ENCODE measurements around the gene SSTR5.
"Not testable (repeated sequence)": the region's sequence is repeated elsewhere in the genome, so short reads cannot be mapped to it uniquely, and the experiment has no call there.

Gene SSTR5

DNA sequence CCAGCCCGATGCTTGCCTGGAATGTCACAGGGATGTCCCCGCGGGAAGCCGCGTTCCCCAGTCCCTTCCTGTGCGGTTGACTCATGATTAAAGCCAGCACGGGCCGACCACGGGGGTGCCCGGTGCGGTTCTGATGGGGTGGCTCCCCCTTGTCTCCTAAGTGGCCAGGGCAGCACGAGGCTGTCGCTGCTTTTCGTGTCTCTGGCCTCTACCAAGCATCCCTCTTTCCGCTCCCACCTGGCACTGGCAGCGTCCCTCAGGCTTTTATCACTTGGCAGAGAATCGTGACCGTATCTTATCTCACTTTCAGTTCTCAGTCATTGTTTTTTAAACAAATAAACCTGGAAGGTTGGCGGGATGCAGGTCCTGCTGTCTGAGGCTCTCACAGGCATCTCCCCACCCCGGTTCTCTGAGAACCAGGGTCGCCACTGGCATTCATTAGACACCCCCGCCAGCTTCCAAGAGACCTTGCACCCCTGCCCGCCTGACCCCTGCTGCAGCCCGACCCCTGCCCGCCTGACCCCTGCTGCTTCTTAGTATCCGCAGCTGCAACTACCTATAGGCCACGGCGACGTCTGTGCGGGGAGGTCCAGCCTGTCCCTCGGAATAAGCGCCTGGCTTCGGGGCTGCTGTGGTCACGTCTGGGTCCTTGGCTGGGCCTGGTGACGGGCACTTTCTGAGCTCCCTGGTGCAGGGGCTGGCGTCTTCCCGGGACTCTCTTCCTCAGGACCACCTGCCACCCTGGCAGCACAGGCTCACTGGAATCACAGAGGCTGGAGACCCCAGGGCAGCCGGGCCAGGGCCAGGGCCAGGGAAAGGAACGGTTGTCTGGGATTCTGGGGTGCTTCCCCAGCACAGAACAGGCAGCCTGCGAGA lies 16.0 kb downstream of the SSTR5 start:
- Histone ChIP-seq H3K27me3 (ENCODE audit: insufficient read depth, low read length) (peaks cover 5% of the 10 kb centered on the region), H3K9me3 (ENCODE audit: low read length) (peaks cover 20% of the 10 kb centered on the region), H2AFZ (ENCODE audit: low read depth, low read length) (no peak overlapping the region), H3K36me3 (ENCODE audit: insufficient read depth, low read length) (no peaks in the 10 kb centered on the region), H3K4me1 (ENCODE audit: insufficient read depth, low read length) (peaks cover 11% of the 10 kb centered on the region), H3K4me3 (ENCODE audit: low read length) (no peak overlapping the region)

DNA sequence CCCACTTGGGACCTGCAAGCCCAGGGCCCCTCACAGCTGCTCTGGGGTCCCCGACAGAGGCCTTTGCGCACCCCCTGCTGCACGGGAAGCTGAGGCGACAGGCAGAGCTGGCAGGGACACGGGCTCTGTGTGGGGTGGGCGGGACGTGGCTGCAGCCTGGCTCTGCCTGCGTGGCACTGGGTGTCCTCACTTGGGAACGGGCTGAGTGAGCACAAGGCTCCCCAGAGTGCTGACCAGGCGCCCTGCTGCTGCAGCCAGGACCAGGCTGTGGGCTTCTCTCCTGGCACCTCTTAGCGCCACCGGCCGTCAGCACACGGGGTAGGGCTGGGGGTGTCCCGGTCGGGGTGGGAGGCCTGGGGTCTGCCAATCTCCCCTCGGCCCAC lies 16.9 kb downstream of the SSTR5 start:
- H3K4me1 ChIP-seq (ENCODE audit: insufficient read depth, low read length), result peaks cover 11% of the 10 kb centered on the region
- H3K9me3 ChIP-seq (ENCODE audit: low read length), result peaks cover 13% of the 10 kb centered on the region
- no peak overlapping the region for H3K4me3 ChIP-seq (ENCODE audit: low read length)
- H3K36me3 ChIP-seq (ENCODE audit: insufficient read depth, low read length), result no peaks in the 10 kb centered on the region
- no peak overlapping the region for H2AFZ ChIP-seq (ENCODE audit: low read depth, low read length)
- H3K27me3 ChIP-seq (ENCODE audit: insufficient read depth, low read length), result no peaks in the 10 kb centered on the region

- H3K9me3 ChIP-seq (ENCODE audit: low read length), result peaks cover 8% of the 10 kb centered on the region
- no peaks in the 10 kb centered on the region for H3K27me3 ChIP-seq (ENCODE audit: insufficient read depth, low read length)
- no peak overlapping the region for H2AFZ ChIP-seq (ENCODE audit: low read depth, low read length)
- H3K4me1 ChIP-seq (ENCODE audit: insufficient read depth, low read length), result peaks cover 11% of the 10 kb centered on the region
- no peaks in the 10 kb centered on the region for H3K36me3 ChIP-seq (ENCODE audit: insufficient read depth, low read length)
- H3K4me3 ChIP-seq (ENCODE audit: low read length), result no peak overlapping the region
Observed at GRCh38 chr16:1089822-1090619, 17.5 kb downstream of the SSTR5 start.

GRCh38 chr16:1090620-1091587 lies 18.4 kb downstream of the SSTR5 start:
- Histone ChIP-seq H3K27me3 (ENCODE audit: insufficient read depth, low read length) (no peaks in the 10 kb centered on the region), H3K4me1 (ENCODE audit: insufficient read depth, low read length) (peaks cover 11% of the 10 kb centered on the region), H3K36me3 (ENCODE audit: insufficient read depth, low read length) (no peaks in the 10 kb centered on the region), H2AFZ (ENCODE audit: low read depth, low read length) (no peak overlapping the region), H3K4me3 (ENCODE audit: low read length) (no peak overlapping the region), H3K9me3 (ENCODE audit: low read length) (peaks cover 3% of the 10 kb centered on the region)

DNA sequence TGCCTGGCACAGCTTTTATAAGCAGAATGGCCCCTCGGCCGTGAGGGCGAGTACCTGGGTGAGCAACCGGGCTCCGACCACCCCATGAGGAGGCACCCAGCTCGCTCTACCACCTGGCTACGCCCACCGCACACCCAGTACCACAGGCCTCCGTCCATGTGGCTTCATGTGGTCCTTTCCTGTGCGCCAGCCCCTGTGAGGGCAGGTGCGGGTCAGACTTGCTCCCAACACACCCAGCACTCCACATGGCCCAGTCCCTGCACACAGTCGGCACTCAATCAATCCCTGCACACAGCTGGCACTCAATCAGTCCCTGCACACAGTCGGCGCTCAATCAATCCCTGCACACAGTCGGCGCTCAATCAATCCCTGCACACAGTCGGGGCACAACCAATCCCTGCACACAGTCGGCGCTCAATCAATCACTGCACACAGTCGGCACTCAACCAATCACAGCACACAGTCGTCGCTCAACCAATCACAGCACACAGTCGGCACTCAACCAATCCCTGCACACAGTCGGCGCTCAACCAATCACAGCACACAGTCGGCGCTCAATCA lies 19.5 kb downstream of the SSTR5 start:
- Histone ChIP-seq H3K4me3 (ENCODE audit: low read length) (no peak overlapping the region), H3K9me3 (ENCODE audit: low read length) (no peaks in the 10 kb centered on the region), H3K36me3 (ENCODE audit: insufficient read depth, low read length) (no peaks in the 10 kb centered on the region), H3K4me1 (ENCODE audit: insufficient read depth, low read length) (peaks cover 15% of the 10 kb centered on the region), H3K27me3 (ENCODE audit: insufficient read depth, low read length) (no peaks in the 10 kb centered on the region), H2AFZ (ENCODE audit: low read depth, low read length) (no peak overlapping the region)

GRCh38 chr16:1092685-1093283 lies 20.2 kb downstream of the SSTR5 start:
- H3K36me3 ChIP-seq (ENCODE audit: insufficient read depth, low read length); H3K9me3 ChIP-seq (ENCODE audit: low read length); H2AFZ ChIP-seq (ENCODE audit: low read depth, low read length); H3K27me3 ChIP-seq (ENCODE audit: insufficient read depth, low read length); H3K4me3 ChIP-seq (ENCODE audit: low read length): not testable (repeated sequence)
- peaks cover 19% of the 10 kb centered on the region for H3K4me1 ChIP-seq (ENCODE audit: insufficient read depth, low read length)

DNA sequence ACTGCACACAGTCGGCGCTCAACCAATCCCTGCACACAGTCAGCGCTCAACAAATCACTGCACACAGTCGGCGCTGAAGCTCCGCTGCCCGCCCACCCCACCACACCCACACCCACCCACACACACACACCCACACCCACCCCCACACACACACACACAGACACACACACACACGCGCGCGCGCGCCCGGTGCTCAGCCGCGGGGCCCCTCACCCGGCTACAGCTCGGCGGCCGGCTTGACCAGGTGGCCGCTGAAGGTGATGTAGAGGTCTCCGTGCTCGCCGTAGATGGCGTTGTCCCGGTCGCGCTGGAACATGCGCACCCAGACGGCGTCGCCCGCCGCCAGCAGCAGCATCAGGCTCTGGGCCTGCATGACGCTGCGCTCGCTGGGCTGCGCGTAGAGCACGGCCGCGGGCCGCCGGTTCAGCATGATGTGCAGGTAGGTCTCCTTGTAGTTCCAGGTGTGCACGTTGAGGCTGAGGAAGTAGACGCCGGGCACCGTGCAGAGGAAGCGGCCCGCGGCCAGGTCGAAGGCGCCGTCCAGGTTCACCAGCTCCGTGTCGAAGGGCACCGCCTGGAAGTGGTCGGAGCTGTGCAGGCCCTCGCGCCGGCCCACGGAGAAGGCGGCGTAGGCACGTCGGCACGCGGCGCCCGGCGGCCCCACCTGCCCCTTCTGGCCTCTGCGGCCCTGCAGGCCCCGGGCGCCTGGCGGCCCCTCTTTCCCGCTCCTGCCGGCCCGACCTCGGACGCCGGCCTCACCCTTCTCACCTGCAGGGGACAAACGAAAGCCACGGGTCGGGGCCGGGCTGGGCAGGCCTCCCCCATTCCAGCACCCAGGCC lies 21.0 kb downstream of the SSTR5 start:
- Histone ChIP-seq H3K4me1 (ENCODE audit: insufficient read depth, low read length) (peaks cover 26% of the 10 kb centered on the region), H3K4me3 (ENCODE audit: low read length) (no peak overlapping the region), H3K36me3 (ENCODE audit: insufficient read depth, low read length) (no peaks in the 10 kb centered on the region), H3K9me3 (ENCODE audit: low read length) (no peaks in the 10 kb centered on the region), H3K27me3 (ENCODE audit: insufficient read depth, low read length) (no peaks in the 10 kb centered on the region), H2AFZ (ENCODE audit: low read depth, low read length) (no peak overlapping the region)

GRCh38 chr16:1094124-1094479 lies 21.6 kb downstream of the SSTR5 start:
- no peaks in the 10 kb centered on the region for H3K36me3 ChIP-seq (ENCODE audit: insufficient read depth, low read length)
- peaks cover 32% of the 10 kb centered on the region for H3K4me1 ChIP-seq (ENCODE audit: insufficient read depth, low read length)
- H3K27me3 ChIP-seq (ENCODE audit: insufficient read depth, low read length), result no peaks in the 10 kb centered on the region
- no peak overlapping the region for H3K4me3 ChIP-seq (ENCODE audit: low read length)
- no peak overlapping the region for H2AFZ ChIP-seq (ENCODE audit: low read depth, low read length)
- H3K9me3 ChIP-seq (ENCODE audit: low read length), result no peaks in the 10 kb centered on the region

- H3K36me3 ChIP-seq (ENCODE audit: insufficient read depth, low read length), result no peaks in the 10 kb centered on the region
- no peak overlapping the region for H3K4me3 ChIP-seq (ENCODE audit: low read length)
- H3K4me1 ChIP-seq (ENCODE audit: insufficient read depth, low read length), result peaks cover 37% of the 10 kb centered on the region
Observed at GRCh38 chr16:1094601-1095449, 22.3 kb downstream of the SSTR5 start.

DNA sequence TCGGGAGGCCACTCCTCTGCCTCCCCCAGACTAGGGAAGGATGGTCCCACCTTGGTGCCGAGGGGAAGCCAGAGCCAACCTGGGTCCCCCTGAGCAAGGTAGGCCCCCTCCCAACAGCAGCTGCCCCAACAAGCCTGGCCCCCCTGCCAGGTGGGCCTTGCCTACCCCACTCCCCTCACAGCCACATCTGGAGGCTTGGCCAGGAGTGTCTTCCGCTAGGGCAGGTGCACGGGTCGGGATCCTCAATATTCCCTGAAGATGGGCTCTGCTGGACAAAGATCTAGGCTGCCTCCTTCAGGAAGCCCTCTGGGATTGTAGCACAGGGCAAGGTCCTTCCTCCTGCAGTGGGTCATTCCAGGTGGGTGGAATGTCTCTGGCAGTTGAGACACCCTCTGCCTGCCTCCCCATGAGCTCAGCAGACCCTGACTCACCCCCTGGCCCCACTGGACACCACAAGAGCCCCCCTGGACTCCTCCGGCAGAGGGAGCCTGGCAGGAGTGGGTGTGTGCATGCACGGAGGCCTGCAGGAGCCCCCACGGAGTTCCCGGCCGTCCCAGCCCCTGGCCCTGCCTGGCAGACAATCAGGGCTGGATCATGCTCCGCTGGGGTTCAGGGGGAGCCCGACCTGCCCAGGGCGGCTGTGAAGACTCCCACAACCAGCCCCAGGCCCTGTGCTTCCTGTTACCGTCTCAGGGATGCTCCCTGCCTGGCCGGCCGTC lies 23.1 kb downstream of the SSTR5 start:
- no peak overlapping the region for H2AFZ ChIP-seq (ENCODE audit: low read depth, low read length)
- no peaks in the 10 kb centered on the region for H3K9me3 ChIP-seq (ENCODE audit: low read length)
- no peaks in the 10 kb centered on the region for H3K27me3 ChIP-seq (ENCODE audit: insufficient read depth, low read length)
- H3K4me1 ChIP-seq (ENCODE audit: insufficient read depth, low read length), result peaks cover 33% of the 10 kb centered on the region
- H3K4me3 ChIP-seq (ENCODE audit: low read length), result no peak overlapping the region
- H3K36me3 ChIP-seq (ENCODE audit: insufficient read depth, low read length), result no peaks in the 10 kb centered on the region

More at GRCh38 chr16:1094601-1095449, 22.3 kb downstream of the SSTR5 start:
- H3K9me3 ChIP-seq (ENCODE audit: low read length), result no peaks in the 10 kb centered on the region
- H3K27me3 ChIP-seq (ENCODE audit: insufficient read depth, low read length), result no peaks in the 10 kb centered on the region
- no peak overlapping the region for H2AFZ ChIP-seq (ENCODE audit: low read depth, low read length)
